ENCODE results near the gene RASL10B. TPM values are rescaled to one million over a fixed set of nuclear protein-coding genes. Genes with fewer than 3 reads are reported as not detected.

Gene RASL10B
- total and polyA plus RNA-seq, 9 donors, result 2.3 to 14.8 (median 6.6) TPM

- TF ChIP-seq POLR2A (IDR thresholded peaks at IDR 0.05) (no peak), EP300 (IDR thresholded peaks at IDR 0.05) (no peak), CTCF (IDR thresholded peaks at IDR 0.05) (no peak)
These were observed 11.1 kb downstream of the RASL10B start for GRCh38 chr17:35742496-35742895.

GRCh38 chr17:35742896-35743477 lies 11.5 kb downstream of the RASL10B start:
- no peak overlapping the region for H3K4me3 ChIP-seq
- H3K27ac ChIP-seq, result no peak overlapping the region
- TF ChIP-seq EP300 (IDR thresholded peaks at IDR 0.05), result no peak
- TF ChIP-seq POLR2A (IDR thresholded peaks at IDR 0.05), result no peak
- TF ChIP-seq CTCF (IDR thresholded peaks at IDR 0.05), result no peak
- H3K36me3 ChIP-seq, result no peaks in the 10 kb centered on the region
- H3K4me1 ChIP-seq (ENCODE audit: insufficient read depth), result peaks cover 6% of the 10 kb centered on the region
- DNase-seq, result peak in 1 of 5 donors; percentile 23
- H3K9me3 ChIP-seq, result no peaks in the 10 kb centered on the region
- H3K27me3 ChIP-seq, result no peaks in the 10 kb centered on the region
- intact Hi-C loops (cut with DNase I), result loop anchor here (10.0 kb wide), 5 partner anchors 128 to 428 kb away; no protein-coding TSS in a partner anchor
- WGBS, 3 donors, result 54 to 72% (median 71%) methylated on average over 6 to 7 of the region's 7 CpGs

More at GRCh38 chr17:35742496-35742895, 11.1 kb downstream of the RASL10B start:
- intact Hi-C loops (cut with DNase I), result loop anchor here (10.0 kb wide), 5 partner anchors 128 to 428 kb away; no protein-coding TSS in a partner anchor
- Histone ChIP-seq H3K9me3 (no peaks in the 10 kb centered on the region), H3K4me1 (ENCODE audit: insufficient read depth) (peaks cover 6% of the 10 kb centered on the region), H3K36me3 (no peaks in the 10 kb centered on the region), H3K27ac (no peak overlapping the region), H3K4me3 (no peak overlapping the region), H3K27me3 (no peaks in the 10 kb centered on the region)
- 68 to 76% (median 71%) methylated on average over 7 of the region's 7 CpGs for WGBS, 3 donors
- DNase-seq, result no peak

- TF ChIP-seq POLR2A (IDR thresholded peaks at IDR 0.05) (no peak), CTCF (IDR thresholded peaks at IDR 0.05) (no peak), EP300 (IDR thresholded peaks at IDR 0.05) (no peak)
- no peak overlapping the region for H3K4me3 ChIP-seq
- no peaks in the 10 kb centered on the region for H3K27me3 ChIP-seq
- no peaks in the 10 kb centered on the region for H3K36me3 ChIP-seq
- H3K9me3 ChIP-seq, result no peaks in the 10 kb centered on the region
- 23 to 33% (median 23%) methylated on average over 7 of the region's 7 CpGs for WGBS, 3 donors
- intact Hi-C loops (cut with DNase I), result loop anchor here (10.0 kb wide), 5 partner anchors 129 to 429 kb away; no protein-coding TSS in a partner anchor
- no peak overlapping the region for H3K27ac ChIP-seq
- peak in 2 of 5 donors; percentile 44 to 56 for DNase-seq
- H3K4me1 ChIP-seq (ENCODE audit: insufficient read depth), result peaks cover 6% of the 10 kb centered on the region
These were observed 12.3 kb downstream of the RASL10B start for GRCh38 chr17:35743626-35744328.

GRCh38 chr17:35744830-35745229 lies 13.4 kb downstream of the RASL10B start:
- no peak overlapping the region for H3K27ac ChIP-seq
- H3K4me1 ChIP-seq (ENCODE audit: insufficient read depth), result peaks cover 6% of the 10 kb centered on the region
- no peaks in the 10 kb centered on the region for H3K27me3 ChIP-seq
- H3K36me3 ChIP-seq, result no peaks in the 10 kb centered on the region
- TF ChIP-seq POLR2A (IDR thresholded peaks at IDR 0.05), result no peak
- no peak for TF ChIP-seq EP300 (IDR thresholded peaks at IDR 0.05)
- no peak for TF ChIP-seq CTCF (IDR thresholded peaks at IDR 0.05)
- H3K9me3 ChIP-seq, result no peaks in the 10 kb centered on the region
- intact Hi-C loops (cut with DNase I), result loop anchor here (5.0 to 10.0 kb wide), 7 partner anchors 130 to 433 kb away; no protein-coding TSS in a partner anchor
- DNase-seq, result no peak
- no peak overlapping the region for H3K4me3 ChIP-seq
- WGBS, 3 donors, result 68 to 84% (median 71%) methylated on average over 6 to 8 of the region's 8 CpGs
